GM18505 (cell line): ENCODE data around the gene TYMS.
A peak's percentile ranks its signal among the peaks of the same experiment; 100 is the strongest.

Experiments
- ATAC-seq: cut with Tn5 transposase; IDR thresholded peaks from one replicate; pipeline ENCODE4 v1.9.1; 2021; ENCODE audit not compliant: unreplicated experiment
- POLR2A ChIP-seq: IDR thresholded peaks from 4 replicates; pipeline ENCODE4 v1.6.1; 2011; ENCODE audit warnings: borderline replicate concordance; ENCODE audit not compliant: insufficient read depth, insufficient read length; ENCODE audit errors: extremely low read depth

The TYMS gene

GRCh38 chr18:657311-658000 is at the start of gene TYMS:
TYMS (plus strand) TSS chr18:657653; CDS start chr18:657743, 90 bp downstream.
- TF ChIP-seq POLR2A = no peak
- ATAC-seq = peak; percentile 43

GRCh38 chr18:607930-608329 is 49.5 kb upstream of the TYMS start:
- ATAC-seq = no peak
- no peak for TF ChIP-seq POLR2A

GRCh38 chr18:610214-610928 is 47.1 kb upstream of the TYMS start:
- ATAC-seq = no peak
- no peak for TF ChIP-seq POLR2A

- no peak for TF ChIP-seq POLR2A
- ATAC-seq = no peak
Measured at GRCh38 chr18:612156-612555, 45.3 kb upstream of the TYMS start.

GRCh38 chr18:614193-614592 is 43.3 kb upstream of the TYMS start:
- no peak for ATAC-seq
- no peak for TF ChIP-seq POLR2A

- no peak for ATAC-seq
- no peak for TF ChIP-seq POLR2A
Measured at GRCh38 chr18:615092-615521, 42.3 kb upstream of the TYMS start.

GRCh38 chr18:615773-616172 is 41.7 kb upstream of the TYMS start:
- ATAC-seq = no peak
- TF ChIP-seq POLR2A = no peak

- no peak for ATAC-seq
- no peak for TF ChIP-seq POLR2A
Measured at GRCh38 chr18:616380-616995, 41.0 kb upstream of the TYMS start.

GRCh38 chr18:617970-618504 is 39.4 kb upstream of the TYMS start:
- TF ChIP-seq POLR2A = no peak
- ATAC-seq = no peak

GRCh38 chr18:618618-619017 is 38.8 kb upstream of the TYMS start:
- no peak for TF ChIP-seq POLR2A
- ATAC-seq = no peak

- no peak for TF ChIP-seq POLR2A
- no peak for ATAC-seq
Measured at GRCh38 chr18:621291-622043, 36.0 kb upstream of the TYMS start.

GRCh38 chr18:622289-622688 is 35.2 kb upstream of the TYMS start:
- TF ChIP-seq POLR2A = no peak
- no peak for ATAC-seq

GRCh38 chr18:623761-624620 is 33.5 kb upstream of the TYMS start:
- no peak for ATAC-seq
- no peak for TF ChIP-seq POLR2A

GRCh38 chr18:627231-627630 is 30.2 kb upstream of the TYMS start:
- ATAC-seq = no peak
- no peak for TF ChIP-seq POLR2A
